HEK293T (cell line): ENCODE results near the gene CCNL2.
"Not testable (repeated sequence)": the region's sequence is repeated elsewhere in the genome, so short reads cannot be mapped to it uniquely, and the experiment has no call there.

Experiments used
- CTCF ChIA-PET: fragments of 350-600 bp; formaldehyde crosslinking; extraction: SDS; loops from one replicate; lab custom pipeline; 2021; ENCODE audit warnings: antibody characterized with exemption, inconsistent platforms; lab: Yijun Ruan, JAX
- POLR2A ChIA-PET: fragments of 350-600 bp; formaldehyde crosslinking; extraction: SDS; loops from one replicate; lab custom pipeline; 2020; ENCODE audit warnings: antibody characterized with exemption, inconsistent platforms; lab: Yijun Ruan, JAX
- DNase-seq: peaks from one replicate; pipeline ENCODE4 v3.0.0; 2012; ENCODE audit warnings: mixed read lengths; ENCODE audit errors: extremely low spot score
- ARNT ChIP-seq: fragments of 450-650 bp; IDR thresholded peaks from 2 replicates; pipeline ENCODE4 v1.6.1; 2017; ENCODE audit warnings: mild to moderate bottlenecking
- BHLHE40 ChIP-seq: fragments of 450-650 bp; IDR thresholded peaks from 2 replicates; pipeline ENCODE4 v1.6.1; 2016; ENCODE audit warnings: mild to moderate bottlenecking, moderate library complexity, borderline replicate concordance
- CTBP1 ChIP-seq: fragments of 450-650 bp; IDR thresholded peaks from 2 replicates; pipeline ENCODE4 v1.6.1; 2016; ENCODE audit warnings: borderline replicate concordance
- ELF4 ChIP-seq: fragments of 450-650 bp; IDR thresholded peaks from 2 replicates; pipeline ENCODE4 v1.6.1; 2017; ENCODE audit warnings: antibody characterized with exemption
- FOXA1 ChIP-seq: fragments of 450-650 bp; IDR thresholded peaks from 2 replicates; pipeline ENCODE4 v1.6.1; 2016; ENCODE audit warnings: mild to moderate bottlenecking
- FOXK2 ChIP-seq: fragments of 450-650 bp; IDR thresholded peaks from 2 replicates; pipeline ENCODE4 v1.6.1; 2016; ENCODE audit warnings: mild to moderate bottlenecking
- FOXM1 ChIP-seq: fragments of 450-650 bp; IDR thresholded peaks from 2 replicates; pipeline ENCODE4 v1.6.1; 2017; ENCODE audit warnings: mild to moderate bottlenecking, borderline replicate concordance
- HDGF ChIP-seq: fragments of 450-650 bp; IDR thresholded peaks from 2 replicates; pipeline ENCODE4 v1.6.1; 2017; ENCODE audit warnings: antibody characterized with exemption, borderline replicate concordance
- L3MBTL2 ChIP-seq: fragments of 450-650 bp; conservative IDR thresholded peaks from 2 replicates; pipeline ENCODE4 v1.6.1; 2016; ENCODE audit warnings: mild to moderate bottlenecking
- LEF1 ChIP-seq: fragments of 450-650 bp; IDR thresholded peaks from 2 replicates; pipeline ENCODE4 v1.6.1; 2017; ENCODE audit warnings: mild to moderate bottlenecking, borderline replicate concordance
- NFRKB ChIP-seq: fragments of 450-650 bp; IDR thresholded peaks from 2 replicates; pipeline ENCODE4 v1.6.1; 2016; ENCODE audit warnings: mild to moderate bottlenecking, moderate library complexity
- PKNOX1 ChIP-seq: fragments of 450-650 bp; IDR thresholded peaks from 2 replicates; pipeline ENCODE4 v1.6.1; 2016
- SP1 ChIP-seq: fragments of 450-650 bp; IDR thresholded peaks from 2 replicates; pipeline ENCODE4 v1.6.1; 2017
- SUZ12 ChIP-seq: fragments of 450-650 bp; IDR thresholded peaks from 2 replicates; pipeline ENCODE4 v1.6.1; 2016; ENCODE audit warnings: mild to moderate bottlenecking
- TARDBP ChIP-seq: fragments of 450-650 bp; IDR thresholded peaks from 2 replicates; pipeline ENCODE4 v1.6.1; 2016
- ZNF384 ChIP-seq: fragments of 450-650 bp; IDR thresholded peaks from 2 replicates; pipeline ENCODE4 v1.6.1; 2016

Gene CCNL2

DNA sequence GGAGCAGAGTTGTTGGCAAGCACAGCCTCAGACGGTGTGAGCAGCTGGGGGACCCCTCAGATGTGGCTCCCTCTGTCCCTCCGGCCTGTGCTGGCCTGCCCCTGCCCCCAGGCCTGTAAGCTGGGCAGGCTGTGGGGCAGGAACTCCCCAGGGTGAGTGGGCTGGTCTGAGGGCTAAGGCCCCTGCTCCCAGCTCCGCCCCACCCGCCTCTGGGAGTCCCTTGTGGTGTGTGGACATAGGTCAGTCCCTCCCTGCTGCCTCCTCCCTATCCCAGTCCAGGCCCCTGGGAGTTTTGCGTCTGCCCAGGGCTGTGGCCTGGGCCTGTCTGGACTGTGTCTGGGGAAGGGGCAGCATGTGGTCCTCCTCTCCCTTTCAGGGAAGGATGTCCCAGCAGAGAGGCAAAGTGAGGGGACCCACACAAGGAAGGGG, 32.7 kb upstream of the CCNL2 start:
- ChIA-PET CTCF (interaction anchor here (3.0 kb wide), 1 partner anchor 9 kb away, joined by 13 read pairs; no protein-coding TSS in a partner anchor), POLR2A (no interaction called here)
- DNase-seq = no peak
- TF ChIP-seq ELF4 = no peak
- TF ChIP-seq TARDBP = no peak
- no peak for TF ChIP-seq FOXA1
- no peak for TF ChIP-seq HDGF
- no peak for TF ChIP-seq PKNOX1
- TF ChIP-seq L3MBTL2 = no peak
- TF ChIP-seq SP1 = no peak
- no peak for TF ChIP-seq ARNT
- no peak for TF ChIP-seq ZNF384

GRCh38 chr1:1430992-1431844, 32.1 kb upstream of the CCNL2 start:
- CTCF ChIA-PET = interaction anchor here (3.0 kb wide), 1 partner anchor 10 kb away, joined by 13 read pairs; no protein-coding TSS in a partner anchor
- no peak for DNase-seq
- TF ChIP-seq SP1 = no peak
- TF ChIP-seq ARNT = no peak
- no peak for TF ChIP-seq PKNOX1
- no peak for TF ChIP-seq TARDBP
- TF ChIP-seq FOXM1 = no peak
- TF ChIP-seq L3MBTL2 = no peak
- TF ChIP-seq BHLHE40 = no peak
- no peak for TF ChIP-seq FOXA1
- no peak for TF ChIP-seq HDGF
- no peak for TF ChIP-seq LEF1
- TF ChIP-seq CTBP1 = no peak
- TF ChIP-seq FOXK2 = no peak
- POLR2A ChIA-PET = no interaction called here

- ChIA-PET POLR2A (interaction anchor here (1.5 kb wide), 1 partner anchor 23 kb away, joined by 7 read pairs; no protein-coding TSS in a partner anchor), CTCF (interaction anchor here (3.0 kb wide), 1 partner anchor 11 kb away, joined by 13 read pairs; no protein-coding TSS in a partner anchor)
- peak; percentile 32 for DNase-seq
- no peak for TF ChIP-seq FOXA1
- no peak for TF ChIP-seq SP1
- TF ChIP-seq L3MBTL2 = no peak
- no peak for TF ChIP-seq SUZ12
- no peak for TF ChIP-seq CTBP1
- no peak for TF ChIP-seq ZNF384
- no peak for TF ChIP-seq BHLHE40
- TF ChIP-seq LEF1 = no peak
- TF ChIP-seq TARDBP = no peak
- no peak for TF ChIP-seq ARNT
- TF ChIP-seq FOXK2 = no peak
- no peak for TF ChIP-seq NFRKB
- TF ChIP-seq ELF4 = no peak
- TF ChIP-seq PKNOX1 = no peak
- no peak for TF ChIP-seq FOXM1
- TF ChIP-seq HDGF = no peak
Observed at GRCh38 chr1:1430114-1430982, 31.2 kb upstream of the CCNL2 start.

- CTCF ChIA-PET = interaction anchor here (0.7 kb wide), 1 partner anchor 12 kb away, joined by 3 read pairs; no protein-coding TSS in a partner anchor
- POLR2A ChIA-PET = interaction anchor here (1.5 kb wide), 1 partner anchor 22 kb away, joined by 7 read pairs; no protein-coding TSS in a partner anchor
- TF ChIP-seq FOXM1 (no peak), ELF4 (no peak), TARDBP (no peak), PKNOX1 (no peak), ARNT (no peak)
- peak; percentile 10 for DNase-seq
Observed at GRCh38 chr1:1429671-1430073, 30.5 kb upstream of the CCNL2 start.

- POLR2A ChIA-PET = interaction anchor here (1.5 kb wide), 1 partner anchor 21 kb away, joined by 7 read pairs; no protein-coding TSS in a partner anchor
- CTCF ChIA-PET = interaction anchor here (0.6 kb wide), 1 partner anchor 766 kb away, joined by 3 read pairs; the partner anchor contains the start of gene FAAP20
Observed at GRCh38 chr1:1428967-1429366, 29.8 kb upstream of the CCNL2 start.

More at GRCh38 chr1:1428967-1429366, 29.8 kb upstream of the CCNL2 start:
- not testable (repeated sequence) for DNase-seq
